Heart right ventricle (tissue), 16 donors: Measurements from ENCODE around the gene TULP4. TPM values are rescaled to one million over a fixed set of nuclear protein-coding genes. Genes with fewer than 3 reads are reported as not detected.

ENCODE experiments used
- ATAC-seq, 8 donors: fragments of 200-7000 bp; cut with Tn5 transposase; one replicate each; pipeline ENCODE4 v1.9.1; 2020; ENCODE audit warnings: mild to moderate bottlenecking in 8 of 8, moderate library complexity in 8 of 8, moderate number of reproducible peaks in 1 of 8
- DNase-seq, 2 donors: peaks; one replicate each; pipeline ENCODE4 v3.0.0-alpha.2; 2020
- H3K27ac ChIP-seq, 10 donors: fragments of 200-600 bp; sonication (generic) in 2 of 10; one replicate each; pipeline versions ENCODE4 v1.5.0 to v1.8.0; 2020 to 2022; ENCODE audit warnings: mild to moderate bottlenecking in 3 of 10
- H3K27me3 ChIP-seq, 7 donors: fragments of 200-600 bp; one replicate each; pipeline ENCODE4 v1.8.0; 2021 to 2022; ENCODE audit warnings: mild to moderate bottlenecking in 2 of 7
- H3K36me3 ChIP-seq, 9 donors: fragments of 200-600 bp; sonication (generic) in 1 of 9; one replicate each; pipeline versions ENCODE4 v1.5.0 to v1.8.0; 2020 to 2022; ENCODE audit warnings: mild to moderate bottlenecking in 2 of 9
- H3K4me1 ChIP-seq, 9 donors: fragments of 200-600 bp; sonication (generic) in 1 of 9; one replicate each; pipeline versions ENCODE4 v1.5.0 to v1.8.0; 2020 to 2022; ENCODE audit warnings: mild to moderate bottlenecking in 4 of 9
- H3K4me3 ChIP-seq, 10 donors: fragments of 200-600 bp; sonication (generic) in 2 of 10; one replicate each; pipeline versions ENCODE4 v1.5.0 to v1.8.0; 2020 to 2022; ENCODE audit warnings: mild to moderate bottlenecking in 7 of 10, moderate library complexity in 2 of 10
- H3K9me3 ChIP-seq, 11 donors: fragments of 200-600 bp in 10 of 11; sonication (generic) in 2 of 11; one replicate each; pipeline versions ENCODE4 v1.5.0 to v1.8.0; 2013 to 2022; ENCODE audit warnings: mild to moderate bottlenecking in 2 of 11, control low read depth in 1 of 11, moderate library complexity in 1 of 11
- CTCF ChIP-seq, 9 donors: fragments of 200-600 bp; sonication (generic) in 2 of 9; IDR thresholded peaks; one replicate each; pipeline versions ENCODE4 v1.5.0 to v1.8.0; 2021 to 2022; ENCODE audit warnings: antibody characterized with exemption in 9 of 9, mild to moderate bottlenecking in 5 of 9, moderate library complexity in 1 of 9
- WGBS, 2 donors: extraction: QIAGEN DNeasy Blood & Tissue Kit; methylation state at CpG; one replicate each; pipeline ENCODE4 v1.1.7; 2013; ENCODE audit warnings: inconsistent platforms in 1 of 2; 5-methylcytosine and 5-hydroxymethylcytosine counted together
- intact Hi-C, 10 donors: fragments of 100-400 bp; cut with DNase I; formaldehyde crosslinking; loops; one replicate each; pipeline versions ENCODE4 v1.11.1 to v1.14.2; 2022
- polyA plus RNA-seq, 2 donors: library from polyadenylated mRNA; stranded (reverse); fragments of 200-250 nt; gene quantifications; one replicate each; pipeline ENCODE4 v1.2.3, GENCODE V29; 2013
- total RNA-seq, 10 donors: library from RNA; stranded (reverse); fragmentation: NEBNext Ultra II Directional in 3 of 10; extraction: Animal tissue kit (Norgen Biotek cat#: 25700) in 3 of 10; gene quantifications; one replicate each; pipeline versions ENCODE4 v1.2.1 to v1.2.4, GENCODE V29; 2021 to 2023
- donor health status: Arrhythmogenic right ventricular cardiomyopathy.
- donor health status: ischemic (EF 13 %, LVEDD 7.1; RV severe dilation, severe dysfunction).
- donor health status: healthy with polysubstance abuse.
- donor health status: DM: no; HTN: yes; CAD: no.
- donor health status: DM: no; HTN: no; CAD: no.
- donor health status: ischemic (EF 25% LVEDD 6.9; RV normal size, moderate dysfunction).
- donor health status: ischemic (EF 25% LVEDD 5.7; RV mildly dilated, moderate dysfunction).
- donor health status: healthy.
- donor health status: DM: yes; HTN: yes; CAD: no.
- donor health status: Ischemic cardiomyopathy.
- donor health status: ischemic (EF 35%, LVEDD 5.7; RV mildly dilated, moderate dysfunction).
- donor health status: nonischemic (EF 11% LVEDD 7.7; RV severe dilation, severe dysfunction).
- donor health status: DM: yes; HTN: yes; CAD: no.
- donor health status: PGD.
- donor health status: ischemic (EF 29% LVEDD 5.4; RV normal size, mild dysfunction).
- donor health status: nonischemic (EF 23%, LVEDD 6.1; RV moderate dilation, normal function).

TULP4 gene
- total and polyA plus RNA-seq, 12 donors = 2.1 to 127 (median 99.2) TPM

DNA sequence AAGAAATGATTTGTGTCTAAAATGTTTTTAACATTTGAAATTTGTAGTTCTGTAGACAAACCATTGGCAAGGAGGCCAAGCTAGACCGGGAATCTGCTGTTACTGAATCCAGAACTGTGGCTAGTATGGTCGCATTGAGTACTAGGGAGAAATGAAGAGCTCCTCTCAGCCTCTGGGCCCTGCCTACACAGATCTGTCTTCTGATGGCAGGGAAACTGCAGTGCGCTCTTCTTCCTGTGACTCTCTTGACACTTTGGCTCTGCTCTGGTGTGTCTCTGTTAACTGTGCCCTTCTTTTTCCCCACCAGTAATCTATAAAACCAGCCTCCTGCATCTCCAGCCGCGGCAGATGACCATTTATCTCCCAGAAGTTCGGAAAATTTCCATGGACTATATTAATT is 186.1 kb downstream of the TULP4 start:
- intact Hi-C loops = no loop called here
- H3K4me3 ChIP-seq = no peak overlapping the region
- peaks cover 0 to 91% (median 0%) of the 10 kb centered on the region in 9 donors for H3K36me3 ChIP-seq
- no peaks in the 10 kb centered on the region for H3K27me3 ChIP-seq
- ATAC-seq = no peak
- WGBS, 2 donors = 95 to 98% methylated on average over 6 of the region's 6 CpGs
- no peaks in the 10 kb centered on the region for H3K9me3 ChIP-seq
- no peak for DNase-seq
- no peak for TF ChIP-seq CTCF (IDR thresholded peaks at IDR 0.05)
- H3K4me1 ChIP-seq = no peaks in the 10 kb centered on the region
- no peak overlapping the region for H3K27ac ChIP-seq

GRCh38 chr6:158499601-158500000 is 187.3 kb downstream of the TULP4 start:
- no peak overlapping the region for H3K27ac ChIP-seq
- H3K36me3 ChIP-seq = peaks cover 0 to 82% (median 0%) of the 10 kb centered on the region in 9 donors
- 96 to 100% methylated on average over 1 of the region's 1 CpG for WGBS, 2 donors

GRCh38 chr6:158500016-158500735 is 187.9 kb downstream of the TULP4 start:
- no peak overlapping the region for H3K27ac ChIP-seq
- TF ChIP-seq CTCF (IDR thresholded peaks at IDR 0.05) = no peak
- H3K4me1 ChIP-seq = no peaks in the 10 kb centered on the region
- H3K9me3 ChIP-seq = no peaks in the 10 kb centered on the region
- 94 to 95% methylated on average over 8 of the region's 8 CpGs for WGBS, 2 donors
- H3K4me3 ChIP-seq = no peak overlapping the region
- no peak for ATAC-seq
- no peaks in the 10 kb centered on the region for H3K27me3 ChIP-seq
- H3K36me3 ChIP-seq = peaks cover 0 to 77% (median 0%) of the 10 kb centered on the region in 9 donors
- no peak for DNase-seq
- intact Hi-C loops = loop anchor here in 1 of 10 donors (10.0 kb wide), 1 partner anchor 165 kb away; no protein-coding TSS in a partner anchor

More at GRCh38 chr6:158499601-158500000, 187.3 kb downstream of the TULP4 start:
- Histone ChIP-seq H3K9me3 (no peaks in the 10 kb centered on the region), H3K4me3 (no peak overlapping the region), H3K27me3 (no peaks in the 10 kb centered on the region), H3K4me1 (no peaks in the 10 kb centered on the region)
- intact Hi-C loops = no loop called here
- no peak for TF ChIP-seq CTCF (IDR thresholded peaks at IDR 0.05)
- no peak for ATAC-seq
- DNase-seq = no peak

GRCh38 chr6:158501360-158502262 is 189.3 kb downstream of the TULP4 start:
- peak in 1 of 8 donors; percentile 12 for ATAC-seq
- Histone ChIP-seq H3K36me3 (peaks cover 0 to 70% (median 1%) of the 10 kb centered on the region in 9 donors), H3K4me3 (no peak overlapping the region), H3K27me3 (no peaks in the 10 kb centered on the region), H3K9me3 (no peaks in the 10 kb centered on the region), H3K27ac (no peak overlapping the region), H3K4me1 (no peaks in the 10 kb centered on the region)
- WGBS, 2 donors = 98% methylated on average over 26 of the region's 26 CpGs
- DNase-seq = no peak
- TF ChIP-seq CTCF (IDR thresholded peaks at IDR 0.05) = no peak
- intact Hi-C loops = loop anchor here in 1 of 10 donors (10.0 kb wide), 1 partner anchor 163 kb away; no protein-coding TSS in a partner anchor
